ENCODE data around the gene KRT12. TPM values are rescaled to one million over a fixed set of nuclear protein-coding genes. Genes with fewer than 3 reads are reported as not detected.

Gene KRT12
- polyA plus RNA-seq, 1 donor from 2014 or later, result not detected

DNA sequence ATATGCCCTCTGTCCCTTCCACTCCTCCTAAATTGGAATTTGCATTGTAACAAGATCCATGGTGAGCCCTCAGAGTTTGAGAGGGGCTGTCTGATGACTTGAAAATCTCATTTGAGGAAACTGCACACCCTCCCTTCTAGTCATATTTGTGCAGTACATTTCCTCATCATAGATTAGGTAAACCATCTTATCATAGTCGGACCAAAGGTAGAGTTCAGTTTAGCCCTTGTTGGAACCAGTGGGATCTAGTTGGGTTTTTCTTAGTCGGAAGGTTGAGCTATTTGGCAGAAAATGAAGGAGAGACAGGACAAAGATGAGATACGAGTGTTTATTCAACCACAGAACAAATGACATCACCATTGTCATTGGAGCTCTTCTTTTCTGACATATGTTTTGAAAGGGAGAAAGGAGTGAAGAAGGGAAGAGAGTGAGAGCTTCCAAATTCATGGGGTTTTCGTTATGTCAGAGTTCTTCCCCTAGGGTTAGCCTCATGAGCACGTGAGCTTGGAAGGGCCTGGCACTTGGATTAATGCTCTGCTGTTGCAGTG, 33.9 kb upstream of the KRT12 start:
- H3K27me3 Mint-ChIP-seq, result peaks cover 10% of the 10 kb centered on the region
- H3K36me3 Mint-ChIP-seq, result no peaks in the 10 kb centered on the region
- H3K9me3 Mint-ChIP-seq, result no peaks in the 10 kb centered on the region
- H3K27ac Mint-ChIP-seq, result no peak overlapping the region
- H3K4me1 Mint-ChIP-seq, result no peaks in the 10 kb centered on the region
- no peak overlapping the region for H3K4me3 Mint-ChIP-seq

DNA sequence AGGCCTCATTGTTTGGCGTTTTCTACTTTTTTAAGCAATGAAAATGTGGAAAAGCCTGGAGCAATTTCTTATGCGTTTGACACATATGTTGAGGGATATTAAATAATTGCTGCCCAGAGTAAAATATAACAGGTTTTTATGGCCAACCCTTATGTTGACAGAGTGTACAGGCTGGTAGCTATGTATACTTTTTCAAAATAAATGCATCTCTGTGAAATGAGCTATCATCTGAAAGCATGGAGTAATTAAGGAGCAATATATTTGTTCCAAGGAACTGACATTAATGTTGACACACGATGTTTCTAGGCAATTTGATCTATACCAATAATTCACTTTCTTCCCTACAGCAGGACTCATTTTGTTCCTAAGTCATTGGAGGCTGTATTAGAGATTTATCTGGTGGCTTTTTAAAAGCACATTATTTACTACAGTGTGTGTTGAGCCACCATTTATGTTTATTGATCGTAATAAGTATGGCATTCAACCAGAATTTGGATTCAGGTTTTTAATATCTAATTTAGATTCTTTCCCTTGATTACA, 30.0 kb upstream of the KRT12 start:
- H3K27me3 Mint-ChIP-seq, result peaks cover 20% of the 10 kb centered on the region
- no peak overlapping the region for H3K4me3 Mint-ChIP-seq
- H3K36me3 Mint-ChIP-seq, result no peaks in the 10 kb centered on the region
- H3K4me1 Mint-ChIP-seq, result peaks cover 0 to 9% (median 8%) of the 10 kb centered on the region in 3 donors
- peaks cover 0 to 2% (median 0%) of the 10 kb centered on the region in 3 donors for H3K9me3 Mint-ChIP-seq
- H3K27ac Mint-ChIP-seq, result no peak overlapping the region

DNA sequence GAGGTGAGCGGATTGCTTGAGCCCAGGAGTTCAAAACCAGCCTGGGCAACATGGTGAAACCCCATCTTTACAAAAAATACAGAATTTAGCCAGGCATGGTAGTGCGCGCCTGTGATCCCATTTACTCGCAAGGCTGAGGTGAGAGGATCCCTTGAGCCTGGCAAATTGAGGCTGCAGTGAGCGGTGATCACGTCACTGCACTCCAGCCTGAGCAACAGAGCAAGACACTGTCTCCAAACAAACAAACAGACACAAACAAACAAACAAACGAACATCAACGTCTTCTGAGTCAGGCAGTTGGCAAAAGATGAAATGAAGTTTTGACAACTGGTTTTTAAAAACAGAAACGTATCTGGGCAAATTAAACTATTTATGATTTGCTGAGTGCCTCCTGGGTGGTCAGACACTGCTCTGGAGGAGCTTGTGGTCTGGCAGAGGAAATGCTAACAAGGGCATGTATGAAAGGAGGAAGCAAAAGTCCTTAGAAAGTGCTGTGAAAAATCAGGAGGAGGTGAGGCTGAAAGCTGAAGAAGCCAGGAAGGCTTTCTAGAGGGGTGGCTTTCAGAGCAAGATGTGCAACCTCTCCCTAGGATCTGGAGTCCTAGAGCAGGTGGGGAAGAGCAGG, 28.2 kb upstream of the KRT12 start:
- Mint-ChIP-seq H3K36me3 (no peaks in the 10 kb centered on the region), H3K9me3 (peaks cover 0 to 2% (median 0%) of the 10 kb centered on the region in 3 donors), H3K4me1 (peaks cover 0 to 9% (median 8%) of the 10 kb centered on the region in 3 donors), H3K27me3 (peaks cover 16% of the 10 kb centered on the region), H3K27ac (no peak overlapping the region), H3K4me3 (no peak overlapping the region)

DNA sequence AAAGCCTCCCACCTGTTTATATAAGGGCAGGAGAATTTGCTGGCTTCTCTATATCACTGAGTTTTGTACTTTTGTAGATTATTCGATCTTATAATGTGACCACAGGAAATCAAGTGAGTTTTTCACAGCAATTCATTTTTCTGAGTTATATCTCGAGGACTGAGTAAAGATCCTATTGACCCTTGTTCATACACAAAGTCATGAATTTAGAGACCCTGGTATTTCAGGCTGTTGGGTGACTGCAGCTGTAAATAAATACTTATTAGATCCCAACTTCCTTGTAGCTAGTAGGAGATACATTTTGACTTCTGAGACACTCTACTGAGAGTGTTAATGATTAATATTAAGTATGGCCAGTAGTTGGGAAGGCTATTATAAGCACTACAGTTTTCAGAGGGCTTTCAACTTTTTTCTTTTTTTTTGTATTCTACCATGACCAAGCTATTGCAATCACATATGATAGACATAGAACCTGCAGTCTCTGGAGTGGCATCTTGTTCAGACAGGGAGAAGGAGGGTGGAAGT, 21.2 kb upstream of the KRT12 start:
- no peak overlapping the region for H3K27ac Mint-ChIP-seq

DNA sequence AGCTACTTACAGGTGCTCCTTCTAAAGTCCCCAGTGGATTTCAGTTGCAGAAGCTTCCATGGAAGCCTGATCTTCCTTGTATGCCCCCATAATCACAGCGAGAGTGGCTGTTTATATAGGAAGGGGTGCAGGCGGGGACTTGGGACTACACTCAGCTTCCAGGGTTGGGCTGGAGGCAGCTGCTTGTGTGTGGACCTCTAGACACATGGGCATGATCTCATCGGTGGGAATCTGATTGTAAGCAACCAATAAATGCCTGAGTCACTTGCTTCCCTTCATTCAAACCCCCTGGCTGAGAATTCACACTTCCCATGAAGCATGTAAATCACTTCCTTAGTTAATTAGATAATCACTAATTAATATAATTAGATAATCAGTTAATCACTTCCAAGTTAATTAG, 19.1 kb upstream of the KRT12 start:
- no peaks in the 10 kb centered on the region for H3K4me1 Mint-ChIP-seq
- H3K4me3 Mint-ChIP-seq, result no peak overlapping the region
- H3K27me3 Mint-ChIP-seq, result peaks cover 12% of the 10 kb centered on the region
- no peak overlapping the region for H3K27ac Mint-ChIP-seq
- H3K36me3 Mint-ChIP-seq, result no peaks in the 10 kb centered on the region
- H3K9me3 Mint-ChIP-seq, result peaks cover 0 to 2% (median 0%) of the 10 kb centered on the region in 3 donors

More for the DNA sequence above, 21.2 kb upstream of the KRT12 start:
- Mint-ChIP-seq H3K4me1 (peaks cover 0 to 6% (median 4%) of the 10 kb centered on the region in 3 donors), H3K27me3 (peaks cover 18% of the 10 kb centered on the region), H3K9me3 (peaks cover 0 to 4% (median 0%) of the 10 kb centered on the region in 3 donors), H3K4me3 (no peak overlapping the region), H3K36me3 (no peaks in the 10 kb centered on the region)

DNA sequence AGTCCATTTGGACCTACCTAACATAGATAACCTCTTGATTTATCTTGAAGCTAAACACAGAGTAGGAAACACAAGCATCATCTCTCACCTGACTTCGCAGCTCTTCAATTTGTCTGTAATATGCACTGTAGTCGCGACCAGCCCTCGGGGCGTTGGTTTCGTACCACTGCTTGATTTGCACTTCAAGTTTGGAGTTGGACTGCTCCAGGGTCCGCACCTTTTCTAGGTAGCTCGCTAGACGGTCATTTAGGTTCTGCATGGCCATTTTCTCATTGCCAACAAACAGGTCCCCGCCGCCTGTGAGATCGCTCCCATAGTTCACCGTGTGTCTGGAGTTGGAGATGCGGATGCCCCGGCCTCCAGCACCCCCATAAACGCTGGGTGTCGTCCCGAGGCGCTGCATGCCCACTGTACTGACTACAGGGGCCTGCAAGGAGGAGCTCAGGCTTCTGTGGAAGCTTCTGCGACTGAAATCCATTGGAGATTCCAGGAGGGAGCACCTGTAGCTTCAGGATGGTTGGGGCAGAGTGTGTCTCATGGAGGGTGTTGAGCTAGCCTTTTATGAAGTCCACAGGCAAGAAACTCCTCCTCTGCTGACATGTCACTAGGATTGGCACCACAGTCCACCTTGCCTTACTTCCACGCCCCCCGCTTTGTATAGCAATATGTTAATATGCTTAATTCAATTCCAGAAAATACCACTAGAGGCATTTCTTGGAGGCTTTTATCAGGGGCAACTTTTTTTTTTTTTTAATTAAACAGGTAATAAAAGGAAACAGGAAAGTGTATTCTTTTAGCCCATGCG, 17.9 kb upstream of the KRT12 start, which contains the start of gene KRT20:
KRT20 (minus strand) TSS at position 535 of the 805 bp plus-strand sequence; CDS start at position 478, 57 bp downstream.
- Mint-ChIP-seq H3K27ac (no peak within 1 kb of the TSS), H3K9me3 (peaks cover 0 to 2% (median 0%) of the 10 kb centered on the region in 3 donors), H3K27me3 (peaks cover 11% of the 10 kb centered on the region), H3K36me3 (no peaks in the 10 kb centered on the region), H3K4me1 (no peaks in the 10 kb centered on the region), H3K4me3 (no peak within 1 kb of the TSS)

DNA sequence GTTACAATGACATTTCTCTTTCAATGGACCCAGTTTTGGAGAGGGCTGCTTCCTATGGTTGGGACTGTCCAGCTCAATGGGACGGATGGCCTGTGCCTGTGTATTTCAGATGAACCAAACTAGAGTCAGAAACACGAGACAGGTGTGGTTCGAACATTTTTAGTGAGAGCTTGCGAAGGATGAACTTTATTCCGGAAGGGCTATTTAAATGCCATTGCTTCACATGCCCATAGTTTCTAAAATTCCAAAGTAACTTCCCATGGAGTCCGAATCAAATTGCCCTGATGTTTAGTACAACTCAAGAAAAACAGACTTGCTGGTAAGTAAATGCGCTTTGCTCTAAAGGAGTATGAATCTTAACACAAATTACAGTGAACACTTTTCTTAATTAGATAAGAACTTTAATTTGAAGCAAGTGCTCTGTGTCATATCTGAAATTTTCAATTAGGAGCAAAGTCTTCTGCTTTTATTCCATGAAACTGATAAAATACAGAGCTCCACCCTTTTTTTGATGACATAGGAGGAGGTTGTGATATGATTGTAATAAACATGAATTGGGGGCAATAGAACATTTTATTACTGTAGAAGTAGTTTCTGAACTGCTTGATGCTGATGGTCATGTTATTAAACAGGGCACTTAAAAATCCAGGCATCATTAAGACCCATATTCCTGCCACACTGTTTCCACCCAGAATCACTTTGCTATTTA, 16.8 kb upstream of the KRT12 start:
- Mint-ChIP-seq H3K27me3 (peaks cover 3% of the 10 kb centered on the region), H3K36me3 (no peaks in the 10 kb centered on the region), H3K4me1 (no peaks in the 10 kb centered on the region), H3K27ac (no peak overlapping the region), H3K9me3 (peaks cover 0 to 2% (median 0%) of the 10 kb centered on the region in 3 donors), H3K4me3 (no peak overlapping the region)

DNA sequence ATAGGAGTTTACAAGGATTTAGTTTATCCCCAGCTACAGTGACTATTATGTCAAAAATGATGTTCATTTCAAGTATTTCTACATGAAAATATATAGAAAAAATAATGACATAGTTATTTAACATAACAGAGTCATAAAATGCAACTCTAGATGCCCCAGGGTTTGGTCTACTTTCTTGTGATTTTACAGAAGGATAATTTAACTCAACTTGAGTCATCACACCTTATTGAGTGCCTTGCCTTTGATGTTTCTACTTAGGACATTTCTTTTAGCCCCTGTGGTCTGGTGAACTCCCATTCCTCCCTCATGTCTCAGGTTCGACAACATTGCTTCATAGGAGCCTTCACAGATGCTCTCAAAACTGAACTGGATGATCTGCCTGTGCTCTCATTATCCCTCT, 16.0 kb upstream of the KRT12 start:
- peaks cover 1% of the 10 kb centered on the region for H3K27me3 Mint-ChIP-seq
- H3K27ac Mint-ChIP-seq, result no peak overlapping the region
- H3K4me1 Mint-ChIP-seq, result no peaks in the 10 kb centered on the region
- no peak overlapping the region for H3K4me3 Mint-ChIP-seq
- no peaks in the 10 kb centered on the region for H3K9me3 Mint-ChIP-seq
- H3K36me3 Mint-ChIP-seq, result no peaks in the 10 kb centered on the region

DNA sequence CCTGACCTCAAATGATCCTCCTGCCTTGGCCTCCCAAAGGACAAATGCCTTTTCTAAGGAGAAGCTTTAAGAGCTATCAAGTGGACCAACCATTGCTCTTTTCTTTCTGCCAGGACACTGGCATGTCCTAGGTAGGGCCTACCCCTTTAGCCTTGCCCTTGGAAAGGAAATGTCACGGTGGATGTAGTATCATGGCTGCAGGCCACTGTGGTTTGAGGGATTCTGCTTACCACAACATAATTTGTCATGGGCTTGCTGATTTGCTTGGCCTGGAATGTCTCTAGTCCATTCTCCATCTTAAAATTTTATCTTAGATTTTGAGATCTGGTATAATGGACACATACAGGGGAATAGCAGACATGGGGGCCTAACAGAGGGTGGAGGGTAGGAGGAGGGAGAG, 12.0 kb upstream of the KRT12 start:
- H3K27me3 Mint-ChIP-seq, result peaks cover 4% of the 10 kb centered on the region
- H3K9me3 Mint-ChIP-seq, result no peaks in the 10 kb centered on the region
- no peaks in the 10 kb centered on the region for H3K4me1 Mint-ChIP-seq
- no peaks in the 10 kb centered on the region for H3K36me3 Mint-ChIP-seq
- H3K4me3 Mint-ChIP-seq, result no peak overlapping the region
- no peak overlapping the region for H3K27ac Mint-ChIP-seq

DNA sequence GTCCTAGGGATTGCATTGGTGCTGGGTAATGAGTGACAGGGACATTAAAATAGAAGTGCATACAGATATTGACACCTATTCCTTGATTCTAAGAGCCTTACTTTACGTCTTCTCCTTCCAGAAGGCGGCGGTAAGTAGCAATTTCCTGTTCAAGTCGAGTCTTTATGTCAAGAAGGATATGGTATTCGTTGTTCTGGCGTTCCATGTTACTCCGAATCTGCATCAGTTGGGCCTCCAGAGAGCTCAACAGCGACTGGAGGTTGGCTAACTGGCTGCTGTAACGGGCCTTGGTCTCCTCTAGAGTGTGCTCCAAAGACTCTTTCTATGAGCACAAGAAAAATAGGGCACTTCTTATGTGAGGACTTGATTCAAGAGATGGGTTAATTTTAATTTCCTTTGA, 11.0 kb upstream of the KRT12 start:
- no peaks in the 10 kb centered on the region for H3K4me1 Mint-ChIP-seq
- H3K36me3 Mint-ChIP-seq, result no peaks in the 10 kb centered on the region
- no peak overlapping the region for H3K27ac Mint-ChIP-seq
- H3K27me3 Mint-ChIP-seq, result peaks cover 4% of the 10 kb centered on the region
- H3K4me3 Mint-ChIP-seq, result no peak overlapping the region
- H3K9me3 Mint-ChIP-seq, result no peaks in the 10 kb centered on the region

DNA sequence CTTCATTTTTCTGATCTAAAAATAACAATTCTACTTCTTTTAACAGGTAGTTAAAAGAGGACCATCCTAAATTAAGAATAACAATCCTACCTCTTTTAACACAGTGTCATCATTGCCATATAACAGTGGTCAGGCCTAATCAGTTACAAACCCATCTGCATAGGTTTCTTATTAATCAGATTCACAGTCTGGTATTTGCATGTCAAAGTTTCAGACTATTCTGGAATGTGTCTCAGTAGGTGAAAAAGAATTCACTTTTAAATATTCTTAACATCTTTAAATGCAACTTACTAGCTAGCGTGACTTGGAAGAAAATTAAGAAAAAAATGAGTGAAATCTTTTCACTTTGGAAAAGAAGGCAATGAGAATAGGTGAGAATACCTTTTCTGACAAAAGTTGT, 6.8 kb upstream of the KRT12 start:
- Mint-ChIP-seq H3K4me3 (no peak overlapping the region), H3K27me3 (peaks cover 8% of the 10 kb centered on the region), H3K9me3 (no peaks in the 10 kb centered on the region), H3K4me1 (no peaks in the 10 kb centered on the region), H3K27ac (no peak overlapping the region), H3K36me3 (no peaks in the 10 kb centered on the region)

DNA sequence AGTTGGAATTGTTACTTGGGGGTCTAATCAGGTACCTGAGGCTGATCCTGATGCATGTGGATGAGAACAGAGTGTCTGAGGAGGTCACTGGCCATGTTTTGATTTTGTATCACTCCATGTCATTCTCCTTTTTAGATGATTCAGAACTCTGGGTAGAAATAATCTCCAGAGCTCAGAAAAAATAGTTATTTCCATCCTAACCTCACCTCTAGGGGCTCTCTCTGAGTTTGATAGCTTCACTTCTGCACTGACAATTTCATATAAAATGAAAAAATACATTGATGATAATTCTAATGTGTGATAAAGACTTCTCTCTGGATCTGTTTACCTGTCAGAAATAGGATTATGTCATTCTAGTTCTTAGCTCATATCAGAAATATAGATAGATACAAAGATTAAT, 6.2 kb upstream of the KRT12 start:
- peaks cover 8% of the 10 kb centered on the region for H3K27me3 Mint-ChIP-seq
- H3K9me3 Mint-ChIP-seq, result no peaks in the 10 kb centered on the region
- H3K27ac Mint-ChIP-seq, result no peak overlapping the region
- no peaks in the 10 kb centered on the region for H3K36me3 Mint-ChIP-seq
- H3K4me1 Mint-ChIP-seq, result no peaks in the 10 kb centered on the region
- no peak overlapping the region for H3K4me3 Mint-ChIP-seq

DNA sequence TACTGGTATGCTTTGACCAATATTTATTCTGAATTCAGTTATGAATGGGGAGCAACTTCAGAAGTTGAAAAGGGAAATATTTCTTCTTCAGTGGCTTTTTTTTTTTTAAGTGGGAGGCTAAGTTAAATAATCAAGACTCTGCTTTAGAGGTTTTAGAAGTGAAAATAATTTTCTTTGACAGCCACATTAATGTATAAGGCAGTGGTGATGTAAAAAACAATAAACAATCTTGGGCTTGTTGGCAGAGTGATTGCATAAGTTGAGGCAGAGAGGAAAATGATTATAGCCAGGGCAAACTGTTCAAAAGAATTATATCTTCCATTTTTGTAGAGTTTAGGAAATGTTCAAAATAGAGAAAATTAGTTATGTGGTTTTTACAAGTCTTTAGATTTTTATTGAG, 5.4 kb upstream of the KRT12 start:
- Mint-ChIP-seq H3K27ac (no peak overlapping the region), H3K4me1 (no peaks in the 10 kb centered on the region), H3K4me3 (no peak overlapping the region), H3K27me3 (peaks cover 9% of the 10 kb centered on the region), H3K36me3 (no peaks in the 10 kb centered on the region), H3K9me3 (no peaks in the 10 kb centered on the region)

DNA sequence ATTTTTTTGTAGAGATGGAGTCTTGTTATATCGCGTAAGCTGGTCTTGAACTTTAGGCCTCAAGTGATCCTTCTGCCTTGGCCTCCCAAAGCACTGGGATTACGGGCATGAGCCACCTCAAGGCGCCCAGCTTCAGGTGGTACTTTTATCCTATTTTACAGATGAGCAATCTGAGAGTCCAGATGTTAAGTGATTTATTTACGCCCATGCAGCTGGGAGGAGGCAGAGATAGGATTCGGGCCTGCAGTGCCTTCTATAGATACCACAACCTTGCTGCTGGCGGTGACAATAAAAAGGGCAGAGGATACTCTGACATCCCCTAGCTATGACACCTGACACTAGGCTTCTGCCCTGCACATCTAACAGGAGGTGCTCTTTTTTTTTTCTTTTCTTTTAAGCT, 4.3 kb upstream of the KRT12 start:
- Mint-ChIP-seq H3K27me3 (peaks cover 14% of the 10 kb centered on the region), H3K36me3 (no peaks in the 10 kb centered on the region), H3K9me3 (no peaks in the 10 kb centered on the region), H3K4me1 (no peaks in the 10 kb centered on the region), H3K27ac (no peak overlapping the region), H3K4me3 (no peak overlapping the region)

DNA sequence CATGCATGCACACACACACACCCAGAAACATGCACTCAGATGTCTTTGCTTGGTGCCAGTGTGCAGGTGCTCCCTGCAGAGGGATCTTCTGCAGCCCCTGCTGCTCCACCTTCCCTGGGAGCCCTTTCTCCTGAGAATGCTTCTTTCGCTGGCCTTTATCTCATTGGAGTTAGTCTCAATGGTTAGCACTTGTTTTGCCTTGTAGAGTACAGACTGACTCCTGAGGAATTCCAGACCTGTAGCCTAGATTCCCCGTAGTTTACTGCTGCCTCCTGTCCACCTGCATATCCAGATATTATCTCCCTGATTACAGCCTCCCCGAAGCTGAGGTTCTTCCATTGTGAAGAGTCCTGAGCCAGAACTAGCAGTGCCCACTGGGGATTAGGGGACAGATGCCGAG, 3.1 kb upstream of the KRT12 start:
- Mint-ChIP-seq H3K9me3 (no peaks in the 10 kb centered on the region), H3K36me3 (no peaks in the 10 kb centered on the region), H3K27ac (no peak overlapping the region), H3K4me3 (no peak overlapping the region), H3K4me1 (no peaks in the 10 kb centered on the region), H3K27me3 (peaks cover 18% of the 10 kb centered on the region)

Data from IgD-negative memory B cell (primary cell).